Activated naive CD8-positive, alpha-beta T cell treated with anti-CD3 and anti-CD28 coated beads, Interleukin-2, amount 50 U/mL, for 16 hours (primary cell): ENCODE results near the gene STX1B.
A peak's percentile ranks its signal among the peaks of the same experiment; 100 is the strongest.
"Not testable (repeated sequence)": the region's sequence is repeated elsewhere in the genome, so short reads cannot be mapped to it uniquely, and the experiment has no call there.

Experiments used
- DNase-seq: peaks from one replicate; pipeline ENCODE4 v3.0.0-alpha.2; 2020; ENCODE audit warnings: low read depth, low spot score

Gene STX1B

GRCh38 chr16:31010585-31011325, at the start of gene STX1B:
Gene STX1B (minus strand): TSS chr16:31010638. CDS start chr16:31010396, 242 bp downstream.
- DNase-seq: peak; percentile 33

GRCh38 chr16:31055613-31056012, 45.2 kb upstream of the STX1B start:
- no peak for DNase-seq

- no peak for DNase-seq
Observed at GRCh38 chr16:31052114-31052513, 41.7 kb upstream of the STX1B start.

GRCh38 chr16:31050280-31051030, 40.0 kb upstream of the STX1B start:
- no peak for DNase-seq

- DNase-seq: no peak
Observed at GRCh38 chr16:31043898-31044481, 33.6 kb upstream of the STX1B start.

- DNase-seq: no peak
Observed at GRCh38 chr16:31043352-31043751, 32.9 kb upstream of the STX1B start.

GRCh38 chr16:31042866-31043265, 32.4 kb upstream of the STX1B start:
- no peak for DNase-seq

- DNase-seq: no peak
Observed at GRCh38 chr16:31038993-31039392, 28.6 kb upstream of the STX1B start.

- DNase-seq: no peak
Observed at GRCh38 chr16:31036691-31037090, 26.3 kb upstream of the STX1B start.

- DNase-seq: peak; percentile 69
Observed at GRCh38 chr16:31033709-31034492, 23.5 kb upstream of the STX1B start.

- peak; percentile 93 for DNase-seq
Observed at GRCh38 chr16:31032736-31033708, 22.6 kb upstream of the STX1B start, which contains the start of gene STX4. Gene STX4 (plus strand): TSS chr16:31033558. CDS start chr16:31033806, 248 bp downstream.

GRCh38 chr16:31031276-31031675, 20.8 kb upstream of the STX1B start:
- no peak for DNase-seq

GRCh38 chr16:31029272-31029671, 18.8 kb upstream of the STX1B start:
- no peak for DNase-seq

- no peak for DNase-seq
Observed at GRCh38 chr16:31025339-31025738, 14.9 kb upstream of the STX1B start.

GRCh38 chr16:31023627-31024226, 13.3 kb upstream of the STX1B start:
- DNase-seq: no peak

GRCh38 chr16:31023252-31023602, 12.8 kb upstream of the STX1B start:
- DNase-seq: no peak

GRCh38 chr16:31022544-31023251, 12.3 kb upstream of the STX1B start:
- DNase-seq: no peak

GRCh38 chr16:31020536-31020935, 10.1 kb upstream of the STX1B start:
- no peak for DNase-seq

GRCh38 chr16:31017756-31018155, 7.3 kb upstream of the STX1B start:
- not testable (repeated sequence) for DNase-seq

- DNase-seq: no peak
Observed at GRCh38 chr16:31016018-31016417, 5.6 kb upstream of the STX1B start.
